IPS DF 6.9 (cell line): ENCODE results near the gene TMEM168.
"Not testable (repeated sequence)": the region's sequence is repeated elsewhere in the genome, so short reads cannot be mapped to it uniquely, and the experiment has no call there.

Experiments used
- DNase-seq: peaks from one replicate; pipeline ENCODE4 v3.0.0-alpha.2; 2013; ENCODE audit warnings: low read depth, low spot score
- H3K27ac ChIP-seq: one replicate; pipeline ENCODE4 v1.5.1; 2013; ENCODE audit warnings: low read length, control low read depth
- H3K27me3 ChIP-seq: 2 replicates; pipeline ENCODE4 v1.6.1; 2013; ENCODE audit warnings: mild to moderate bottlenecking, low read length; ENCODE audit not compliant: control insufficient read depth, insufficient read depth
- H3K36me3 ChIP-seq: 2 replicates; pipeline ENCODE4 v1.6.1; 2013; ENCODE audit warnings: low read length; ENCODE audit not compliant: control insufficient read depth, insufficient read depth
- H3K4me1 ChIP-seq: 2 replicates; pipeline ENCODE4 v1.6.1; 2013; ENCODE audit warnings: low read length; ENCODE audit not compliant: control insufficient read depth, insufficient read depth
- H3K4me3 ChIP-seq: 2 replicates; pipeline ENCODE4 v1.5.1; 2013; ENCODE audit warnings: mild to moderate bottlenecking, low read length
- H3K9me3 ChIP-seq: 2 replicates; pipeline ENCODE4 v1.6.1; 2013; ENCODE audit warnings: low read length, inconsistent platforms; ENCODE audit not compliant: control insufficient read depth, insufficient read depth
- WGBS: extraction: QIAGEN DNeasy Blood & Tissue Kit; methylation state at CpG from one replicate; pipeline ENCODE4 v1.1.7; 2013; ENCODE audit warnings: mixed read lengths, missing lambda C conversion rate; ENCODE audit not compliant: insufficient read length, insufficient coverage; 5-methylcytosine and 5-hydroxymethylcytosine counted together

Gene TMEM168

GRCh38 chr7:112753298-112753697, 36.9 kb downstream of the TMEM168 start:
- Histone ChIP-seq H3K4me1 (no peaks in the 10 kb centered on the region), H3K36me3 (no peaks in the 10 kb centered on the region), H3K27me3 (no peaks in the 10 kb centered on the region), H3K27ac (no peak overlapping the region), H3K4me3 (no peak overlapping the region), H3K9me3 (no peaks in the 10 kb centered on the region)
- no peak for DNase-seq

- H3K36me3 ChIP-seq: no peaks in the 10 kb centered on the region
- no peaks in the 10 kb centered on the region for H3K9me3 ChIP-seq
- no peaks in the 10 kb centered on the region for H3K4me1 ChIP-seq
- no peak for DNase-seq
- H3K27me3 ChIP-seq: no peaks in the 10 kb centered on the region
- no peak overlapping the region for H3K27ac ChIP-seq
- H3K4me3 ChIP-seq: no peak overlapping the region
- no CpG with 5 or more reads among the region's 3 CpGs for WGBS
These were observed 37.6 kb downstream of the TMEM168 start for GRCh38 chr7:112752576-112752975.

- Histone ChIP-seq H3K27ac (no peak overlapping the region), H3K36me3 (no peaks in the 10 kb centered on the region), H3K4me3 (no peak overlapping the region), H3K27me3 (no peaks in the 10 kb centered on the region), H3K4me1 (no peaks in the 10 kb centered on the region), H3K9me3 (no peaks in the 10 kb centered on the region)
- WGBS: no CpG with 5 or more reads among the region's 2 CpGs
- DNase-seq: no peak
These were observed 40.4 kb downstream of the TMEM168 start for GRCh38 chr7:112749775-112750174.

GRCh38 chr7:112748381-112748780, 41.8 kb downstream of the TMEM168 start:
- no peaks in the 10 kb centered on the region for H3K4me1 ChIP-seq
- no peak overlapping the region for H3K27ac ChIP-seq
- no peak for DNase-seq
- H3K9me3 ChIP-seq: no peaks in the 10 kb centered on the region
- no peak overlapping the region for H3K4me3 ChIP-seq
- no peaks in the 10 kb centered on the region for H3K27me3 ChIP-seq
- no peaks in the 10 kb centered on the region for H3K36me3 ChIP-seq

- no peaks in the 10 kb centered on the region for H3K27me3 ChIP-seq
These were observed 44.6 kb downstream of the TMEM168 start for GRCh38 chr7:112745635-112746034.

GRCh38 chr7:112744818-112745217, 45.4 kb downstream of the TMEM168 start:
- Histone ChIP-seq H3K4me3 (no peak overlapping the region), H3K27ac (no peak overlapping the region), H3K9me3 (no peaks in the 10 kb centered on the region), H3K4me1 (no peaks in the 10 kb centered on the region), H3K27me3 (no peaks in the 10 kb centered on the region), H3K36me3 (no peaks in the 10 kb centered on the region)
- WGBS: no CpG with 5 or more reads among the region's 2 CpGs
- no peak for DNase-seq

More at GRCh38 chr7:112745635-112746034, 44.6 kb downstream of the TMEM168 start:
- Histone ChIP-seq H3K4me3 (no peak overlapping the region), H3K27ac (no peak overlapping the region), H3K9me3 (no peaks in the 10 kb centered on the region), H3K36me3 (no peaks in the 10 kb centered on the region), H3K4me1 (no peaks in the 10 kb centered on the region)
- DNase-seq: no peak
- WGBS: no CpG with 5 or more reads among the region's 1 CpG

- Histone ChIP-seq H3K4me3 (no peak overlapping the region), H3K9me3 (no peaks in the 10 kb centered on the region), H3K4me1 (no peaks in the 10 kb centered on the region), H3K27ac (no peak overlapping the region), H3K36me3 (no peaks in the 10 kb centered on the region), H3K27me3 (no peaks in the 10 kb centered on the region)
- no peak for DNase-seq
- WGBS: no CpG with 5 or more reads among the region's 1 CpG
These were observed 46.4 kb downstream of the TMEM168 start for GRCh38 chr7:112743811-112744210.

- H3K27me3 ChIP-seq: no peaks in the 10 kb centered on the region
- H3K4me3 ChIP-seq: no peak overlapping the region
- no peaks in the 10 kb centered on the region for H3K9me3 ChIP-seq
- H3K36me3 ChIP-seq: no peaks in the 10 kb centered on the region
- no peak for DNase-seq
- WGBS: no CpG with 5 or more reads among the region's 2 CpGs
- no peaks in the 10 kb centered on the region for H3K4me1 ChIP-seq
- H3K27ac ChIP-seq: no peak overlapping the region
These were observed 49.5 kb downstream of the TMEM168 start for GRCh38 chr7:112740667-112741066.

- no peaks in the 10 kb centered on the region for H3K36me3 ChIP-seq
- H3K4me1 ChIP-seq: no peaks in the 10 kb centered on the region
- H3K27me3 ChIP-seq: no peaks in the 10 kb centered on the region
- no peak overlapping the region for H3K4me3 ChIP-seq
- H3K27ac ChIP-seq: no peak overlapping the region
- no peaks in the 10 kb centered on the region for H3K9me3 ChIP-seq
- WGBS: no CpG with 5 or more reads among the region's 3 CpGs
- DNase-seq: no peak
These were observed 50.6 kb downstream of the TMEM168 start for GRCh38 chr7:112739436-112740180.

GRCh38 chr7:112735261-112735660, 54.9 kb downstream of the TMEM168 start:
- Histone ChIP-seq H3K27ac (no peak overlapping the region), H3K4me1 (no peaks in the 10 kb centered on the region), H3K36me3 (no peaks in the 10 kb centered on the region), H3K4me3 (no peak overlapping the region), H3K27me3 (no peaks in the 10 kb centered on the region), H3K9me3 (no peaks in the 10 kb centered on the region)
- DNase-seq: no peak
- no CpG with 5 or more reads among the region's 1 CpG for WGBS

- not testable (repeated sequence) for H3K27ac ChIP-seq, H3K4me1 ChIP-seq, H3K27me3 ChIP-seq, H3K36me3 ChIP-seq, H3K4me3 ChIP-seq, H3K9me3 ChIP-seq, DNase-seq
- no CpG with 5 or more reads among the region's 2 CpGs for WGBS
These were observed 58.9 kb downstream of the TMEM168 start for GRCh38 chr7:112731324-112731723.
